H9 (cell line): Measurements from ENCODE around the gene NCLN. TPM values are rescaled to one million over a fixed set of nuclear protein-coding genes. Genes with fewer than 3 reads are reported as not detected.

ENCODE experiments used
- DNase-seq: peaks from one replicate; pipeline ENCODE4 v3.0.0-alpha.2; 2017
- H2AFZ ChIP-seq: one replicate; pipeline ENCODE4 v1.6.1; 2013; ENCODE audit warnings: mild to moderate bottlenecking, low read length, control low read depth, moderate library complexity
- H2AK5ac ChIP-seq: 2 replicates; pipeline ENCODE4 v1.6.1; 2013; ENCODE audit warnings: low read length, control low read depth, mixed read lengths; ENCODE audit not compliant: insufficient read length
- H2BK120ac ChIP-seq: one replicate; pipeline ENCODE4 v1.6.1; 2013; ENCODE audit warnings: low read depth, mild to moderate bottlenecking, low read length, control low read depth, inconsistent platforms; ENCODE audit not compliant: poor library complexity, severe bottlenecking
- H2BK12ac ChIP-seq: 2 replicates; pipeline ENCODE4 v1.6.1; 2013; ENCODE audit warnings: low read length, control low read depth, mixed read lengths, low read depth; ENCODE audit not compliant: insufficient read length
- H2BK15ac ChIP-seq: 2 replicates; pipeline ENCODE4 v1.6.1; 2013; ENCODE audit warnings: low read depth, low read length, control low read depth
- H2BK20ac ChIP-seq: one replicate; pipeline ENCODE4 v1.6.1; 2013; ENCODE audit warnings: low read depth, mild to moderate bottlenecking, low read length, control low read depth, inconsistent platforms; ENCODE audit not compliant: poor library complexity, severe bottlenecking
- H2BK5ac ChIP-seq: 2 replicates; pipeline ENCODE4 v1.6.1; 2013; ENCODE audit warnings: low read length, control low read depth, mixed read lengths; ENCODE audit not compliant: insufficient read length
- H3K14ac ChIP-seq: 2 replicates; pipeline ENCODE4 v1.6.1; 2013; ENCODE audit warnings: low read length, control low read depth; ENCODE audit not compliant: insufficient read depth
- H3K18ac ChIP-seq: 2 replicates; pipeline ENCODE4 v1.6.1; 2013; ENCODE audit warnings: low read depth, mild to moderate bottlenecking, mixed read lengths, low read length, control low read depth; ENCODE audit not compliant: insufficient read length
- H3K23ac ChIP-seq: 2 replicates; pipeline ENCODE4 v1.6.1; 2013; ENCODE audit warnings: low read length, control low read depth, mixed read lengths, low read depth; ENCODE audit not compliant: insufficient read length
- H3K23me2 ChIP-seq: 2 replicates; pipeline ENCODE4 v1.6.1; 2013; ENCODE audit warnings: low read depth, mild to moderate bottlenecking, mixed read lengths, low read length, control low read depth; ENCODE audit not compliant: insufficient read length, poor library complexity, severe bottlenecking
- H3K27ac ChIP-seq: 2 replicates; pipeline ENCODE4 v1.5.1; 2013; ENCODE audit warnings: low read length, control low read depth, mixed read lengths, low read depth; ENCODE audit not compliant: insufficient read length
- H3K27me3 ChIP-seq: 2 replicates; pipeline ENCODE4 v1.6.1; 2013; ENCODE audit warnings: low read length, control low read depth, inconsistent platforms; ENCODE audit not compliant: insufficient read depth
- H3K4ac ChIP-seq: 2 replicates; pipeline ENCODE4 v1.6.1; 2013; ENCODE audit warnings: low read depth, mild to moderate bottlenecking, control low read depth, inconsistent platforms, low read length, moderate library complexity
- H3K4me1 ChIP-seq: 2 replicates; pipeline ENCODE4 v1.6.1; 2013; ENCODE audit warnings: low read length, control low read depth, inconsistent platforms; ENCODE audit not compliant: insufficient read depth
- H3K4me2 ChIP-seq: 2 replicates; pipeline ENCODE4 v1.6.1; 2013; ENCODE audit warnings: low read length, control low read depth, mixed read lengths; ENCODE audit not compliant: insufficient read length, insufficient read depth
- H3K56ac ChIP-seq: 2 replicates; pipeline ENCODE4 v1.6.1; 2013; ENCODE audit warnings: low read depth, mild to moderate bottlenecking, mixed read lengths, low read length, control low read depth; ENCODE audit not compliant: insufficient read length
- H3K79me1 ChIP-seq: 2 replicates; pipeline ENCODE4 v1.6.1; 2013; ENCODE audit warnings: low read depth, mild to moderate bottlenecking, moderate library complexity, low read length, control low read depth, inconsistent platforms; ENCODE audit not compliant: insufficient read depth, poor library complexity, severe bottlenecking
- H3K79me2 ChIP-seq: 2 replicates; pipeline ENCODE4 v1.6.1; 2013; ENCODE audit warnings: low read length, control low read depth, inconsistent platforms; ENCODE audit not compliant: insufficient read depth
- H3K9ac ChIP-seq: 2 replicates; pipeline ENCODE4 v1.6.1; 2013; ENCODE audit warnings: low read length, control low read depth, mixed read lengths; ENCODE audit not compliant: insufficient read length; ENCODE audit errors: extremely low read depth
- H3K9me3 ChIP-seq: one replicate; pipeline ENCODE4 v1.6.1; 2013; ENCODE audit warnings: low read depth, low read length, inconsistent platforms; ENCODE audit not compliant: control insufficient read depth
- H3T11ph ChIP-seq: one replicate; pipeline ENCODE4 v1.6.1; 2013; ENCODE audit warnings: mild to moderate bottlenecking, low read length, control low read depth, inconsistent platforms
- H4K20me1 ChIP-seq: one replicate; pipeline ENCODE4 v1.6.1; 2013; ENCODE audit not compliant: control insufficient read depth, insufficient read length, insufficient read depth
- H4K5ac ChIP-seq: 2 replicates; pipeline ENCODE4 v1.6.1; 2013; ENCODE audit warnings: low read depth, mild to moderate bottlenecking, mixed read lengths, low read length, control low read depth; ENCODE audit not compliant: insufficient read length
- H4K8ac ChIP-seq: replicated peaks from 2 replicates; pipeline ENCODE4 v1.6.1; 2013; ENCODE audit warnings: low read length, control low read depth, mixed read lengths, low read depth; ENCODE audit not compliant: insufficient read length
- H4K91ac ChIP-seq: 2 replicates; pipeline ENCODE4 v1.6.1; 2013; ENCODE audit warnings: low read depth, mild to moderate bottlenecking, moderate library complexity, mixed read lengths, low read length, control low read depth; ENCODE audit not compliant: insufficient read length
- H3K27ac Mint-ChIP-seq, 3 experiments: 2 replicates in 2 of 3; 3 replicates in 1 of 3; pipeline ENCODE4 v1.8.0; 2020 to 2021; ENCODE audit warnings: mixed read lengths in 3 of 3, mild to moderate bottlenecking in 1 of 3, moderate library complexity in 1 of 3
- H3K27me3 Mint-ChIP-seq: 2 replicates; pipeline ENCODE4 v1.8.0; 2021; ENCODE audit warnings: low read depth, mild to moderate bottlenecking, moderate library complexity, mixed read lengths
- H3K36me3 Mint-ChIP-seq, 3 experiments: 2 replicates in 2 of 3; 3 replicates in 1 of 3; pipeline ENCODE4 v1.8.0; 2020 to 2021; ENCODE audit warnings: low read depth in 3 of 3, mixed read lengths in 3 of 3; ENCODE audit not compliant: insufficient read depth in 1 of 3
- H3K4me1 Mint-ChIP-seq, 2 experiments: 2 replicates each; pipeline ENCODE4 v1.8.0; 2020; ENCODE audit warnings: mixed read lengths in 2 of 2
- H3K4me3 Mint-ChIP-seq, 2 experiments: 2 replicates in 1 of 2; 3 replicates in 1 of 2; pipeline ENCODE4 v1.8.0; 2020 to 2021; ENCODE audit warnings: mild to moderate bottlenecking in 2 of 2, mixed read lengths in 2 of 2, moderate library complexity in 1 of 2
- H3K9me3 Mint-ChIP-seq, 2 experiments: 2 replicates in 1 of 2; 3 replicates in 1 of 2; pipeline ENCODE4 v1.8.0; 2020; ENCODE audit warnings: mild to moderate bottlenecking in 2 of 2, mixed read lengths in 2 of 2, moderate library complexity in 1 of 2
- CTCF ChIP-seq: fragments of 200-600 bp; sonication (generic); conservative IDR thresholded peaks from 3 replicates; pipeline ENCODE4 v1.8.0; 2021; ENCODE audit warnings: antibody characterized with exemption, mild to moderate bottlenecking
- WGBS: extraction: QIAGEN DNeasy Blood & Tissue Kit; methylation state at CpG from one replicate; pipeline ENCODE4 v1.1.7; 2013; ENCODE audit warnings: missing lambda C conversion rate, low lambda C conversion rate, mixed read lengths; ENCODE audit not compliant: insufficient read length; ENCODE audit errors: extremely low coverage; 5-methylcytosine and 5-hydroxymethylcytosine counted together
- total RNA-seq: library from RNA; stranded (reverse); gene quantifications from 2 replicates; pipeline ENCODE4 v1.2.1, GENCODE V29; 2021

The NCLN gene
- total RNA-seq, 1 experiment from 2014 or later, result 94.8 TPM

- peak overlapping the region in 1 of 2 experiments; percentile 48; a peak in 1 of 5 replicates for H3K4me3 Mint-ChIP-seq
- TF ChIP-seq CTCF, result no peak
- no peak overlapping the region for H2BK120ac ChIP-seq
- no peaks in the 10 kb centered on the region for H3K79me2 ChIP-seq
- no peaks in the 10 kb centered on the region for H4K20me1 ChIP-seq
- H3K36me3 Mint-ChIP-seq, result peaks cover 0 to 7% (median 5%) of the 10 kb centered on the region in 3 experiments; a peak in 3 of 7 replicates
- 0 out of 7 replicates have a peak overlapping the region, but pooled peaks of 1 of the 3 experiments have one; percentile 44 for H3K27ac Mint-ChIP-seq
- no peak overlapping the region for H3K56ac ChIP-seq
- no peak overlapping the region for H3K4ac ChIP-seq
- no peak overlapping the region for H2BK20ac ChIP-seq
- no peak overlapping the region for H4K5ac ChIP-seq
- no peaks in the 10 kb centered on the region for H3K27me3 ChIP-seq
- H3K9ac ChIP-seq, result no peak overlapping the region
- H3T11ph ChIP-seq, result no peak overlapping the region
- WGBS, result no CpG with 5 or more reads among the region's 5 CpGs
- H2BK15ac ChIP-seq, result no peak overlapping the region
- DNase-seq, result no peak
- no peak overlapping the region for H3K14ac ChIP-seq
- no peak overlapping the region for H2AFZ ChIP-seq
- H2BK5ac ChIP-seq, result no peak overlapping the region
- no peak overlapping the region for H3K4me2 ChIP-seq
- H3K18ac ChIP-seq, result no peak overlapping the region
- no peaks in the 10 kb centered on the region for H3K4me1 Mint-ChIP-seq
- no peak overlapping the region for H4K91ac ChIP-seq
- no peak overlapping the region for H3K27ac ChIP-seq
- peaks cover 13% of the 10 kb centered on the region for H3K27me3 Mint-ChIP-seq
- H3K79me1 ChIP-seq, result no peaks in the 10 kb centered on the region
- no peak overlapping the region for H4K8ac ChIP-seq
- no peaks in the 10 kb centered on the region for H3K9me3 Mint-ChIP-seq
- no peak overlapping the region for H3K23ac ChIP-seq
- no peak overlapping the region for H2BK12ac ChIP-seq
- H3K23me2 ChIP-seq, result peaks cover 3% of the 10 kb centered on the region
- H3K9me3 ChIP-seq, result no peaks in the 10 kb centered on the region
- no peaks in the 10 kb centered on the region for H3K4me1 ChIP-seq
- H2AK5ac ChIP-seq, result no peak overlapping the region
These were observed 31.1 kb downstream of the NCLN start for GRCh38 chr19:3216874-3217273.
